A172 (cell line): ENCODE results near the gene MYO3B. TPM values are rescaled to one million over a fixed set of nuclear protein-coding genes. Genes with fewer than 3 reads are reported as not detected.

Experiments used
- DNase-seq: peaks from one replicate; pipeline ENCODE4 v3.0.0-alpha.2; 2015; ENCODE audit warnings: low spot score
- total RNA-seq: library from RNA; depleted of rRNA; stranded (reverse); fragments of >200 nt; shearing (Covaris generic); gene quantifications from 2 replicates; pipeline ENCODE4 v1.2.3, GENCODE V29; 2014

Gene MYO3B
- total RNA-seq, 1 experiment from 2014 or later: 0.03 TPM

- peak; percentile 61 for DNase-seq
Observed at GRCh38 chr2:170235860-170236679, 58.1 kb downstream of the MYO3B start.

- DNase-seq: no peak
Observed at GRCh38 chr2:170236680-170237047, 58.7 kb downstream of the MYO3B start.

GRCh38 chr2:170237572-170238120 is 59.7 kb downstream of the MYO3B start:
- DNase-seq: no peak

GRCh38 chr2:170238776-170239175 is 60.8 kb downstream of the MYO3B start:
- DNase-seq: no peak

- DNase-seq: no peak
Observed at GRCh38 chr2:170240629-170241028, 62.7 kb downstream of the MYO3B start.

GRCh38 chr2:170241756-170242155 is 63.8 kb downstream of the MYO3B start:
- no peak for DNase-seq

- no peak for DNase-seq
Observed at GRCh38 chr2:170243118-170243837, 65.3 kb downstream of the MYO3B start.

GRCh38 chr2:170243898-170244297 is 66.0 kb downstream of the MYO3B start:
- no peak for DNase-seq

- DNase-seq: no peak
Observed at GRCh38 chr2:170244555-170244954, 66.6 kb downstream of the MYO3B start.

- DNase-seq: no peak
Observed at GRCh38 chr2:170245312-170245711, 67.4 kb downstream of the MYO3B start.

GRCh38 chr2:170247333-170247732 is 69.4 kb downstream of the MYO3B start:
- no peak for DNase-seq

- DNase-seq: no peak
Observed at GRCh38 chr2:170247882-170248393, 70.0 kb downstream of the MYO3B start.

- no peak for DNase-seq
Observed at GRCh38 chr2:170248574-170249393, 70.8 kb downstream of the MYO3B start.

- no peak for DNase-seq
Observed at GRCh38 chr2:170249761-170250160, 71.8 kb downstream of the MYO3B start.

GRCh38 chr2:170250584-170250983 is 72.6 kb downstream of the MYO3B start:
- DNase-seq: no peak

- DNase-seq: no peak
Observed at GRCh38 chr2:170252414-170252813, 74.5 kb downstream of the MYO3B start.

GRCh38 chr2:170253721-170254230 is 75.8 kb downstream of the MYO3B start:
- peak; percentile 21 for DNase-seq

GRCh38 chr2:170254293-170254732 is 76.4 kb downstream of the MYO3B start:
- no peak for DNase-seq

- no peak for DNase-seq
Observed at GRCh38 chr2:170255137-170255536, 77.2 kb downstream of the MYO3B start.

- peak; percentile 30 for DNase-seq
Observed at GRCh38 chr2:170255971-170256370, 78.0 kb downstream of the MYO3B start.

GRCh38 chr2:170258382-170258781 is 80.4 kb downstream of the MYO3B start:
- peak; percentile 27 for DNase-seq
